Nephron progenitor cell (in vitro differentiated cells): ENCODE measurements around the gene HDHD5.

ENCODE experiments used
- DNase-seq: peaks from one replicate; pipeline ENCODE4 v3.0.0; 2021
- H3K27ac Mint-ChIP-seq: 2 replicates; pipeline ENCODE4 v1.8.0; 2021; ENCODE audit warnings: mild to moderate bottlenecking, moderate library complexity, mixed read lengths
- H3K27me3 Mint-ChIP-seq: 2 replicates; pipeline ENCODE4 v1.8.0; 2021; ENCODE audit warnings: mild to moderate bottlenecking, low read depth, mixed read lengths; ENCODE audit not compliant: poor library complexity
- H3K36me3 Mint-ChIP-seq: 2 replicates; pipeline ENCODE4 v1.8.0; 2021; ENCODE audit warnings: low read depth, mixed read lengths
- H3K4me1 Mint-ChIP-seq: 2 replicates; pipeline ENCODE4 v1.8.0; 2021; ENCODE audit warnings: mixed read lengths
- H3K4me3 Mint-ChIP-seq: 2 replicates; pipeline ENCODE4 v1.8.0; 2021; ENCODE audit warnings: mild to moderate bottlenecking, moderate library complexity, mixed read lengths
- H3K9me3 Mint-ChIP-seq: 2 replicates; pipeline ENCODE4 v1.8.0; 2021; ENCODE audit warnings: mild to moderate bottlenecking, moderate library complexity, mixed read lengths
- TF ChIP-seq, protein P1 (sequence below): fragments of 200-600 bp; sonication (generic); IDR thresholded peaks from 2 replicates; pipeline ENCODE4 v1.5.0; 2021; ENCODE audit warnings: antibody characterized with exemption

HDHD5 gene

DNA sequence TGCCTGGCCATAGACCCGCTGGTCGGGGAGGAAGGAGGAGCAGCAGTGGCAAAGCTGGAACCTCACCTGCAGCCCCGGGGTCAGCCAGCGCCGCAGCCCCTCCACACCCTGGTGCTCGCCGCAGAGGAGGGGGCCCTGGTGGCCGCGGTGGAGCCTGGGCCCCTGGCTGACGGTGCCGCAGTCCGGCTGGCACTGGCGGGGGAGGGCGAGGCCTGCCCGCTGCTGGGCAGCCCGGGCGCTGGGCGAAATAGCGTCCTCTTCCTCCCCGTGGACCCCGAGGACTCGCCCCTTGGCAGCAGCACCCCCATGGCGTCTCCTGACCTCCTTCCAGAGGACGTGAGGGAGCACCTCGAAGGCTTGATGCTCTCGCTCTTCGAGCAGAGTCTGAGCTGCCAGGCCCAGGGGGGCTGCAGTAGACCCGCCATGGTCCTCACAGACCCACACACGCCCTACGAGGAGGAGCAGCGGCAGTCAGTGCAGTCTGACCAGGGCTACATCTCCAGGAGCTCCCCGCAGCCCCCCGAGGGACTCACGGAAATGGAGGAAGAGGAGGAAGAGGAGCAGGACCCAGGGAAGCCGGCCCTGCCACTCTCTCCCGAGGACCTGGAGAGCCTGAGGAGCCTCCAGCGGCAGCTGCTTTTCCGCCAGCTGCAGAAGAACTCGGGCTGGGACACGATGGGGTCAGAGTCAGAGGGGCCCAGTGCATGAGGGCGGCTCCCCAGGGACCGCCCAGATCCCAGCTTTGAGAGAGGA is 49.8 kb downstream of the HDHD5 start:
- Mint-ChIP-seq H3K27ac (no peak overlapping the region), H3K9me3 (no peaks in the 10 kb centered on the region), H3K4me1 (peaks cover 49% of the 10 kb centered on the region), H3K27me3 (peaks cover 6% of the 10 kb centered on the region), H3K4me3 (no peak overlapping the region), H3K36me3 (no peaks in the 10 kb centered on the region)
- TF ChIP-seq, protein P1, sequence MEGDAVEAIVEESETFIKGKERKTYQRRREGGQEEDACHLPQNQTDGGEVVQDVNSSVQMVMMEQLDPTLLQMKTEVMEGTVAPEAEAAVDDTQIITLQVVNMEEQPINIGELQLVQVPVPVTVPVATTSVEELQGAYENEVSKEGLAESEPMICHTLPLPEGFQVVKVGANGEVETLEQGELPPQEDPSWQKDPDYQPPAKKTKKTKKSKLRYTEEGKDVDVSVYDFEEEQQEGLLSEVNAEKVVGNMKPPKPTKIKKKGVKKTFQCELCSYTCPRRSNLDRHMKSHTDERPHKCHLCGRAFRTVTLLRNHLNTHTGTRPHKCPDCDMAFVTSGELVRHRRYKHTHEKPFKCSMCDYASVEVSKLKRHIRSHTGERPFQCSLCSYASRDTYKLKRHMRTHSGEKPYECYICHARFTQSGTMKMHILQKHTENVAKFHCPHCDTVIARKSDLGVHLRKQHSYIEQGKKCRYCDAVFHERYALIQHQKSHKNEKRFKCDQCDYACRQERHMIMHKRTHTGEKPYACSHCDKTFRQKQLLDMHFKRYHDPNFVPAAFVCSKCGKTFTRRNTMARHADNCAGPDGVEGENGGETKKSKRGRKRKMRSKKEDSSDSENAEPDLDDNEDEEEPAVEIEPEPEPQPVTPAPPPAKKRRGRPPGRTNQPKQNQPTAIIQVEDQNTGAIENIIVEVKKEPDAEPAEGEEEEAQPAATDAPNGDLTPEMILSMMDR, result no peak
- no peak for DNase-seq

DNA sequence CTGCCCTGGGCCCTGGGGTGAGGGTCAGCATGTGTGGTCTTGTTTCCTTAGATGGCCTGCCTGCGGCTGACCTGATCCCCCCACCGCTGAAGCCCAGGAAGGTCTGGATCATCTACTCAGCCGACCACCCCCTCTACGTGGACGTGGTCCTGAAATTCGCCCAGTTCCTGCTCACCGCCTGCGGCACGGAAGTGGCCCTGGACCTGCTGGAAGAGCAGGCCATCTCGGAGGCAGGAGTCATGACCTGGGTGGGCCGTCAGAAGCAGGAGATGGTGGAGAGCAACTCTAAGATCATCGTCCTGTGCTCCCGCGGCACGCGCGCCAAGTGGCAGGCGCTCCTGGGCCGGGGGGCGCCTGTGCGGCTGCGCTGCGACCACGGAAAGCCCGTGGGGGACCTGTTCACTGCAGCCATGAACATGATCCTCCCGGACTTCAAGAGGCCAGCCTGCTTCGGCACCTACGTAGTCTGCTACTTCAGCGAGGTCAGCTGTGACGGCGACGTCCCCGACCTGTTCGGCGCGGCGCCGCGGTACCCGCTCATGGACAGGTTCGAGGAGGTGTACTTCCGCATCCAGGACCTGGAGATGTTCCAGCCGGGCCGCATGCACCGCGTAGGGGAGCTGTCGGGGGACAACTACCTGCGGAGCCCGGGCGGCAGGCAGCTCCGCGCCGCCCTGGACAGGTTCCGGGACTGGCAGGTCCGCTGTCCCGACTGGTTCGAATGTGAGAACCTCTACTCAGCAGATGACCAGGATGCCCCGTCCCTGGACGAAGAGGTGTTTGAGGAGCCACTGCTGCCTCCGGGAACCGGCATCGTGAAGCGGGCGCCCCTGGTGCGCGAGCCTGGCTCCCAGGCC is 50.6 kb downstream of the HDHD5 start:
- Mint-ChIP-seq H3K4me1 (peaks cover 41% of the 10 kb centered on the region), H3K27ac (no peak overlapping the region), H3K36me3 (no peaks in the 10 kb centered on the region), H3K4me3 (no peak overlapping the region), H3K27me3 (peaks cover 2% of the 10 kb centered on the region), H3K9me3 (no peaks in the 10 kb centered on the region)
- TF ChIP-seq, protein P1, result no peak
- DNase-seq, result no peak

DNA sequence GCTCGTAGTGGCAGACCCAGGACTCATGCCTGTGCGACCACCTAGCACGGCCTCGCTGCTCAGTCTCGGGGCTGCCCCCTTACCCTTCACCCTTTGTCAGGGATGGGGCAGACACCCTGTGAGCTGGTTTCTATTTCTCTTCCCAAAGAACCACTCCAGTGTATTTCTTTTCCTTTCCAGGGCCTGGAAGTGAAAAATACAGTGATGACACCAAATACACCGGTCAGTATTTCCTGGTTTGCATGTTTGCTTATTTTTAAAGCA is 51.6 kb downstream of the HDHD5 start:
- Mint-ChIP-seq H3K9me3 (no peaks in the 10 kb centered on the region), H3K4me3 (no peak overlapping the region), H3K27ac (no peak overlapping the region), H3K36me3 (no peaks in the 10 kb centered on the region), H3K4me1 (peaks cover 31% of the 10 kb centered on the region), H3K27me3 (peaks cover 2% of the 10 kb centered on the region)
- TF ChIP-seq, protein P1, result no peak
- DNase-seq, result no peak

DNA sequence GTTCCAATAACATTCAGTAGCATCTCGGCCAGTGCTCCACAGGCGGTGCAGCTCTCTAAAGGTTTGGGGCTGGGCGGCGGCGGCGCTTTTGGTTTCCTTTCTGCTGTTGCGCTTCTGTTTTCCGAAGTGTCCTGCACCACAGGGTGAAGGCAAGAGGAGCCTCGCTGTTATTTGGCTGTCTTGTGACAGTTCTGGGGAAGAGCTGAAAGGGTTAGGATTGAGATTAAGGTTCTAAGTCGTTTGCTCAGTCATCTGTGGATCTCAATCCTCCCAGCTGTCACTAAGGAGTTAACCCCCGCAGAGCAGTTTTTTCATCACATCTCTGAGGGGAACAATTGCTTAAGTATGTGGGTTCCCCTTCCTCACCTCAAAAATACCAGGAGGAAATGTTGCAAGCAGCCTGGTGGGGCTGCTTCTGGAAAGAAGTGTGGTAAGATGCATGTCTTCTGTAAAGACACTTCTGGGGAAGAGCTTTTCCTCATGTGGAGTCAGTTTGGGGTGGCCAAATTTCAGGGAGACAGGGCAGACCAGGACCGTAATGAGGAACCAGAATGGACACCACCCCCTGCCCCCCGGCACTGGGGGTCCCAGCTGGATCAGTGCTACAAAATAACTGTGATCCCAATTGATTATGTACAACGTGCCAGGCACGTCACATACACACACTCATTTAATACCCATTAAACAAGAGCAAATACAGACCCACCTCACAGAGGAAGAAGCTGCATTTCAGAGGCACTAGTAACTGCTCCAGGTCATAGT is 52.1 kb downstream of the HDHD5 start:
- Mint-ChIP-seq H3K9me3 (no peaks in the 10 kb centered on the region), H3K27ac (peak overlapping the region; percentile 90), H3K36me3 (no peaks in the 10 kb centered on the region), H3K4me1 (peaks cover 26% of the 10 kb centered on the region), H3K4me3 (no peak overlapping the region), H3K27me3 (peaks cover 2% of the 10 kb centered on the region)
- TF ChIP-seq, protein P1, result no peak
- DNase-seq, result no peak

DNA sequence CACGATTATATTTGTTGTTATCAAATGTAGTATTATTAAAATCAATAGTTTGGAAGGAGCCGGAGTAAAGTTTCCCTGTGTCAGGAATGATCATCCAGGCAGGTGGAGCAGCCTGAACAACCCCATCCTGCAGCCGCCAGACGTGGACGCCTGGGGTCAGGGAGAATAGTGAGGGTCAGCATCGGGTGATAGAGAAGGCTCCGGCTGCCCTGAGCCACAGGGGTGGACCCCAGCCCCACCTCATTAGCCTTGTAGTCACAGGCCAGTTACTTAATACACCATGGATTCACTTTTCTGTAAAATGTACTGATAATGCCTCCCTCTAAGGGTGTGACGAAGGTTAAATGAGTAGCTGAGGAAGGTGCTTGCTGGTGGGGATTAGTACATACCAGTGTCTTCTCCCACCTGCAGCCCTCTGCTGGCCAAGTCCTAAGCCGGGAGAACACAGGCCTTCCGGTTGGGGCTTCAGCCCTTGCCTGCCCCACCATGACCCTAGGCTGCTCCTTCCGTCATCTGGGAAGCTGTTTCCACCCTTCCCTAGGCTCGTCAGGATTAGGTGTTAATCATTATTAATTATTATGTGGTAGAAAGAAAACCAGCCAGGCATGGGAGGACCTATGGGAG is 52.8 kb downstream of the HDHD5 start:
- no peak for DNase-seq
- H3K27me3 Mint-ChIP-seq, result peaks cover 2% of the 10 kb centered on the region
- H3K4me1 Mint-ChIP-seq, result peaks cover 19% of the 10 kb centered on the region
- TF ChIP-seq, protein P1, result no peak
- no peak overlapping the region for H3K4me3 Mint-ChIP-seq
- no peaks in the 10 kb centered on the region for H3K9me3 Mint-ChIP-seq
- H3K27ac Mint-ChIP-seq, result no peak overlapping the region
- no peaks in the 10 kb centered on the region for H3K36me3 Mint-ChIP-seq
